Thoracic aorta (tissue), 2 donors: ENCODE measurements around the gene GBF1. TPM values are rescaled to one million over a fixed set of nuclear protein-coding genes. Genes with fewer than 3 reads are reported as not detected.

ENCODE experiments used
- ATAC-seq: fragments of 150-250 bp; one replicate; pipeline ENCODE4 v1.8.0; 2017; ENCODE audit warnings: low read depth; ENCODE audit not compliant: insufficient number of reproducible peaks, low FRiP score
- DNase-seq: peaks from one replicate; pipeline ENCODE4 v3.0.0-alpha.2; 2020; ENCODE audit warnings: low spot score
- H3K27ac ChIP-seq, 2 donors: fragments of 200-600 bp; sonication (generic); 1 replicate in 1 of 2; 2 replicates in 1 of 2; pipeline ENCODE4 v1.5.1; 2016; ENCODE audit warnings: mild to moderate bottlenecking in 2 of 2, moderate library complexity in 2 of 2
- H3K27me3 ChIP-seq: fragments of 200-600 bp; sonication (generic); replicated peaks from 2 replicates; pipeline ENCODE4 v1.6.0; 2016; ENCODE audit warnings: mild to moderate bottlenecking; ENCODE audit not compliant: insufficient read depth
- H3K36me3 ChIP-seq: fragments of 200-600 bp; sonication (generic); one replicate; pipeline ENCODE4 v1.5.1; 2016
- H3K4me1 ChIP-seq, 2 donors: fragments of 200-600 bp; sonication (generic); 1 replicate in 1 of 2; 2 replicates in 1 of 2; pipeline versions ENCODE4 v1.5.1 to v1.6.0; 2016; ENCODE audit warnings: low read depth in 2 of 2, mild to moderate bottlenecking in 1 of 2; ENCODE audit not compliant: control insufficient read depth in 1 of 2
- H3K4me3 ChIP-seq: fragments of 200-600 bp; sonication (generic); 2 replicates; pipeline ENCODE4 v1.5.1; 2016; ENCODE audit warnings: mild to moderate bottlenecking
- H3K9me3 ChIP-seq: fragments of 200-600 bp; sonication (generic); 2 replicates; pipeline ENCODE4 v1.5.1; 2016
- CTCF ChIP-seq: fragments of 200-600 bp; sonication (generic); IDR thresholded peaks from one replicate; pipeline ENCODE4 v1.5.1; 2019; ENCODE audit warnings: antibody characterized with exemption
- total RNA-seq, 2 donors: library from RNA; depleted of rRNA; stranded (reverse); fragments of >200 nt; gene quantifications; one replicate each; pipeline versions ENCODE4 v1.1.0 to v1.2.3, GENCODE V29; 2016

The GBF1 gene
- total RNA-seq, 2 donors from 2014 or later, result 38.1 to 44.9 TPM

- Histone ChIP-seq H3K27ac (no peak overlapping the region), H3K27me3 (no peaks in the 10 kb centered on the region), H3K9me3 (no peaks in the 10 kb centered on the region), H3K4me1 (no peaks in the 10 kb centered on the region), H3K36me3 (peaks cover 71% of the 10 kb centered on the region), H3K4me3 (no peak overlapping the region)
- no peak for DNase-seq
- no peak for TF ChIP-seq CTCF
- ATAC-seq, result no peak
These were observed 130.5 kb downstream of the GBF1 start for GRCh38 chr10:102375867-102376266.

- H3K4me1 ChIP-seq, result no peaks in the 10 kb centered on the region
- H3K36me3 ChIP-seq, result peaks cover 66% of the 10 kb centered on the region
These were observed 131.6 kb downstream of the GBF1 start for GRCh38 chr10:102376901-102377300.

GRCh38 chr10:102379383-102379782 is 134.1 kb downstream of the GBF1 start:
- Histone ChIP-seq H3K4me1 (no peaks in the 10 kb centered on the region), H3K36me3 (peaks cover 57% of the 10 kb centered on the region), H3K27ac (no peak overlapping the region), H3K9me3 (no peaks in the 10 kb centered on the region), H3K4me3 (no peak overlapping the region), H3K27me3 (no peaks in the 10 kb centered on the region)
- no peak for TF ChIP-seq CTCF
- no peak for ATAC-seq
- DNase-seq, result no peak

More at GRCh38 chr10:102376901-102377300, 131.6 kb downstream of the GBF1 start:
- ATAC-seq, result no peak
- no peak overlapping the region for H3K4me3 ChIP-seq
- no peak for TF ChIP-seq CTCF
- no peak overlapping the region for H3K27ac ChIP-seq
- no peaks in the 10 kb centered on the region for H3K9me3 ChIP-seq
- no peaks in the 10 kb centered on the region for H3K27me3 ChIP-seq
- DNase-seq, result no peak

- DNase-seq, result no peak
- peaks cover 5 to 9% of the 10 kb centered on the region in 2 donors for H3K4me1 ChIP-seq
- no peak overlapping the region for H3K27ac ChIP-seq
- peaks cover 40% of the 10 kb centered on the region for H3K36me3 ChIP-seq
- no peak for ATAC-seq
- H3K27me3 ChIP-seq, result no peaks in the 10 kb centered on the region
- H3K4me3 ChIP-seq, result no peak overlapping the region
- TF ChIP-seq CTCF, result no peak
- no peaks in the 10 kb centered on the region for H3K9me3 ChIP-seq
These were observed 136.7 kb downstream of the GBF1 start for GRCh38 chr10:102381983-102382382.

GRCh38 chr10:102382871-102383270 is 137.5 kb downstream of the GBF1 start:
- H3K9me3 ChIP-seq, result no peaks in the 10 kb centered on the region
- H3K4me1 ChIP-seq, result peaks cover 5 to 9% of the 10 kb centered on the region in 2 donors
- H3K27ac ChIP-seq, result no peak overlapping the region
- no peak for ATAC-seq
- no peak for TF ChIP-seq CTCF
- H3K27me3 ChIP-seq, result no peaks in the 10 kb centered on the region
- no peak overlapping the region for H3K4me3 ChIP-seq
- peaks cover 39% of the 10 kb centered on the region for H3K36me3 ChIP-seq
- DNase-seq, result no peak
